Activated gamma-delta T cell treated with Interleukin-2 at 50 U/mL for 16 hours (primary cell): ENCODE measurements around the gene ELAVL4.

ENCODE experiments used
- DNase-seq: peaks from one replicate; pipeline ENCODE4 v3.0.0-alpha.2; 2020

The ELAVL4 gene

DNA sequence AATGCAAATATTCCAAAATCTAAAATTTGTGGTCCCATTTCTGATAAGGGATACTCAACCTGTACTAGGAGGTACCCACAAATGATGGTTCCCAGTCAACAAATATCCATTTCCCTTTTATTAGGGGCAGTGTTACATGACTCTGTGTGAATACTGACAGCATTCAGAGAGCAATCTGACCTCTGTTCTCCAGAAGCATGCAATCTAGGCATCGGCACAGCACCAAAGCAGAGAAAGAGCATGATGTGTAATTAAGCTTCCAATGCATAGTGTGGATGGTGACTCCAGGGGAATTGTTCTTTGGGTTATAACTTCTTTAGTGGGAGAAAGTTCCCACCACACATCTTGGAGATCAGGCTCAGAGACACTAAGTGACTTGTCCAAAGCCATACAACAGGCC is 71.6 kb downstream of the ELAVL4 start:
- no peak for DNase-seq

DNA sequence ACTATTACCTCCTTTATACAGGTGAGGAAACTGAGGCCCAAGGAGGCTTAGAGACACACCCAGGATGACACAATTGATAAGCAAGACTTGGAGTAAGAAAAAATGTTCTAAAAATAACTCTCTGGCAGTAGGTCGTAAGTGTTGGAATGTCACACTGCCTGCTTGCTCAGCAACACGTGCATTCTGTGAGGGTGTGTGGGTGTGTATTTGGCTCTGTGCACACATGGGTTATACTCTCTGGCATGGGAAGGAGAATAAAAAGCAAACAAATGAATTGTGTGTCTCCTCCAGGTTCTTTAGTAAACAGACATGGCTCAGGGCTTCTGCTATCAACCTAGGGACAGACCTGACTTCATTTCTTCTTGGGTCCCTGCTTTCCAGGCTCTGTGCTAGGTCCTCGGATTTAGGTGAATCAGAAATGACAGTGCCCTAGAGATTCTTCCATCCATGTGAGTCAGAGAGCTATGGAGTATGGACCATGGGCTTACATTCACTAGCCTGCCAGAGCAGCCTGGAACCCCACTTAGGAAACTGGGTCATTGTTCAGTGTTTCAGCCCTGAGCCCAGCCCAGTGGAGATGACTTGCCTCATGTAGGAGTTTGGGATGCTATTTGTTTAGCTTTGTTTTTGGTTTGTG is 72.4 kb downstream of the ELAVL4 start:
- no peak for DNase-seq

DNA sequence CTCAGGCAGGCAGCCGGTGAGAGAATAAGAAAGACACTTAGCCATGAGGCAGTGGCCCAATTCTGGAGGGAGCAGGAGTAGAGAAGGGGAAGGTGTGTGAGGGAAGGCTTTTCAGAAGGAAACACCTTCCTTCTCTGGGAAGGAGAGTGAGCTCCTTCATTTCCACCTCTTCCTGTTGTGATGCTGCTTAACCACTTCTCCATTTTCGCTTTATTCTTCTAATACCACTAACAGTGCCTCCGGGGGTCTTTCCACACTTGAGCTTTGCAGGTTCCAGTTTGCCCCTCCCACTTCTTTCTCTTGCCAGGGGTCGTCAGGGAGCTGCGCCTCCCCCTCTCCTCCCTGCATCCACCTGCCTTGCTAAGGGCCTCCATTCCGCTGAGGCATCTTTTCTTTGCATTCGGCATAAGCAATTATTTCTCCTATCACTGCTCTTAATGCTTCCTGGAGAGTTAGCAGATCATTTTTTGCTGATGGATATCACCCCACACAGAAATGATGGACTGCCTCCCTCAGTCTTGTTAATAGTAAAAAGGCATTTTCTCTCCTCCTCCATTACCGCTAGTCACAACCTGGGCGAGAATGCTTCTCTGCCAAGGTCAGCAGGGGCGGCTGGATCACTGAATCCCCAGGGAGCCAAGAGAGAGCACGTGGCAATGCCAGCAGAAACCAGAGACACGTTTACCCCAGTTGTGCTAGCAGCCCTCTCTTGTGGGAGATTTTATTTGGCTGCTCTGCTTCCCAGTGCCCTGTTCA is 74.8 kb downstream of the ELAVL4 start:
- DNase-seq, result no peak

DNA sequence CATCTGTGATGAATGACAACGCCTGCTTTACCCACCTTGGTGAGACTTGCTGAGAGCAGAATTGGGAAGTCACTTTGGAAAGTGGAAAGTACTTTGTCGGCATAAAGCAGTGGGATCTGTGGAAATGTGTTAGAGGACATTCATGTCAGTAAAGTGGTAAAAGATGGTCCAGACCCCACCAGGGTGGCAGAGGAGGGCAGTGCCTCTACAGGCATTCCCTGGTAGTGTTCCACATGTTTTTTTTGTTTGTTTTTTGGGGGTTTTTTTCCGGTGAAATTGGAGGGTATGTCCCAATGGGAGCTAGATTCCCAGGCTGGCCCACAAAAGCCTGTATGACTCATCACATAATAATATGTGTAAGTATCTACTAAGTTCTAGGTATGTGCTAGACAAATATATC is 80.6 kb downstream of the ELAVL4 start:
- no peak for DNase-seq

DNA sequence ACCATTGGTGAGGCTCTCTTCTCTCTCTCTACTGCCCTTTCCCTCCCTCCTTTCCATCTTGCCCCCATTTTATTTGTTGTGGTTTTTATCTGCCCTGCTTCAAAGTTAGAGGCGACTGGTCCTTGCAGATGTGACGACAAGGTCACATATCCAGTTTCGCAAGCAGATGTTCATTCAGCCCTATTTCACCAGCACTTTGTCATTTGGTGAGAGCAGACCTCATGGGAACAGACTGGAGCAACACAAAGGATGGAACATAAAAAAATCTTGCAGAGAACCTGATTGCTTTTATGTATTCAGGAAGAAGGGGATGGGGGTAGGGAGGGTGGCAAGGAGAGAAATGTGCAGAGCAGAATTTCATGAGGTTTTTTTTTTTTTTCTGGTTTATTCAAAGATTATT is 84.3 kb downstream of the ELAVL4 start:
- DNase-seq, result no peak

DNA sequence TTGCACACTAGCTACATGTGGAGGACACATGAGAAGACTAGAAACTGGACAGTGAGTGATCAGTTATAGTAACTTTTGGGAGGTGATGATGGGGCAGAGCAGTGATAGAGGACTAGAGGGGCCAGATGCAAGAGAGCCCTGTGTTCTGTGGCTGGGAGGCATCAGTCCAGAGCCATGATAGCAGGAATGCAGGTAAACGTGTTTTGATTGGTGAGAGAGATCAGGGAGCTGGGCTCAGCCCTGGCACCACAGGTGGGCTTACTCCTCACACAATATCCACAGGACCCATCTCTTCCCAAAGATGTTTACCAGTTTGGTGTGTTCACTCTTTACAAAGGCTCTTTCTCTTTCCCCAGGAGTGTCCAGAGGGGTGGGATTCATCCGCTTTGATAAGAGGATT is 86.5 kb downstream of the ELAVL4 start:
- no peak for DNase-seq

DNA sequence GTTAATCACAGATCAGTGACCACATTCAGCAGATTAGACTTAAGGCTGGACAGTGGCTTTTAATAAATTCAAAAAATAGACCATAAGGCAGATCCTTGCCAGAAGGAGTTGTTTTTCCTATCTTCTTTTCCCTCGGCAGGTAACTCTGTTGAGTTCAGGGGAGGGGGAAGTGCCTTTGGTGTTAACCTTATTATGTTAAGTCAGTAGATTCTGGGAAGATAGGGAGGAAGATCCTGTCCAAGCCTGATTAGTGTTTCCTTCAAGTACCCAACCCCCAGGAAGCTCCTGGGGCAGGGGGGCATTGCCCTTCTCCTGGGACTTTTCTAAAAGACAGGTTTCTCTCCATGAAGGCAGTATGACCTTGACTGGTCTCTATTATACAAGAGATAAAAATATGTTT is 87.4 kb downstream of the ELAVL4 start:
- DNase-seq, result no peak

DNA sequence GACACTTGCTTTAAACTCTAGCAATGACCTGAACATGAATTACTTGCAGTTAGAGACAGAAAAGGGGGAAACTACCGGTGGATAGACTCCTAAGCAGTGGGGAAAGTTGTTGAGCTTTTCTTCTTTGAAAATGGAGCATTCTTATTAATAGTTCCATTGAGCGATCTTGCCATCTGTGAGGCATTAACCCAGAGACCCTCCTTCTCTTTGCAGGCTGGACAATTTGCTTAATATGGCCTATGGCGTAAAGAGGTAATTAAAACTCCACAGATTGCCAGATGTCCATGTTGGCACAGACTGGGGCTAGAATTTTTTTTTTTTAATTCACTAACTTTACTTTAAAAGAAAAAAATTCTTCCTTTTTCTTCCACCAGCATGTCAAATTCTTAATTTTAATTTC is 88.5 kb downstream of the ELAVL4 start:
- no peak for DNase-seq

DNA sequence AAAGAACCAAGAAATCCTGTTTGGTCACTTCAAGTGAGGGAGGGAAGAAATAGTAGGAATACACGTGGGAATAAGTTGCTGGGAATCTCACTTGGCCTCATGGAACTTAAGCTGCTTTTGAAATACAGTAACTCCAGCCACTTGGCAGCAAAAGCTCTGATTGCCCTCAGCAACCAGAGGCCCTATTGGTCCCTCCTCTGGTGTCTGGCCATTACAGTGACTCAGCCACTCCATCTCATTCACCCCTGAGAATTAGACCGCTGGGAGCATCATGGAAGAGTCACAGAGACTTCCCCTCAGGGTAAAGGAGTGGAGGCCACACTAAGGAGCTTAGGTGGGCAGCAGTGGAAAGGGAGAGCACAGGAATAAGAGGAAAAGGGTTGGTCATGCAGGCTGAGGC is 99.6 kb downstream of the ELAVL4 start:
- no peak for DNase-seq

DNA sequence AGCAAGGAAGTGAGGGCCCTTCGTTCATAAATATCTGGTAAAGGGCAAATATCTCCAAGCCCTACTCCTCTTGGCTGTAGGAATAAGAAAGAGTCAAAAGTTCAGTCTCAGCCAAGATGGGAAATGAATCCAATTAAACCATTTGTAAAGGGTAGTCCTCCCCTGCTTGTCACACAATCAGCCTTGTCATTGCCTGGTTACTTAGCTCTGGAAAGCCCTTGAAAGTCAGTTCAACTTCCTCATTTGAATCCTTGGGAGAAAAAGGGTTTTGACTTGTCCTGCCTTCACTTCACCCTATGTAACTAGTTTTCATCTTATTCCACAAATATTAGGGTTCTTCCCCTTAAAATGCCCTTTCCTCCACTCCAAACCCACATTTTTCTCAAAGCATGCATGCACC is 100.0 kb downstream of the ELAVL4 start:
- no peak for DNase-seq

DNA sequence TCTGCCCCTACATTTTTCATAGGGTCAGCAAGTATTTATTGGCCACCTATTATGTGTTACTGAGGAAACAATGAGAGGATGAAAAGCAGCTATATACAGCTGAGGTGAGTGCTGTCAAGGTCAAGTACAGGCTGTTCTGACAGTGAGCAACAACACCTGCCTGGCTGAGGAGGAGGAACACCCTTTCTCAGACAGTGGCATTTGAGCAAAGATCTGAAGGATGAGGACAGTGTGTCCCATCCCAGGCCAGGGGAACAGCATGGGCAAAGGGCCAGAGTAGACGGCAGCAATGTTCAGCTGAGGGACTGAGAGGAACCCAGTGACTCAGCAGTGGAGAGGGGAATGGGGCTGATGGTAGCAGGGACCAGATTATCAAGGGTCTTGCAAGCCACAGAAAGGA is 101.0 kb downstream of the ELAVL4 start:
- no peak for DNase-seq

DNA sequence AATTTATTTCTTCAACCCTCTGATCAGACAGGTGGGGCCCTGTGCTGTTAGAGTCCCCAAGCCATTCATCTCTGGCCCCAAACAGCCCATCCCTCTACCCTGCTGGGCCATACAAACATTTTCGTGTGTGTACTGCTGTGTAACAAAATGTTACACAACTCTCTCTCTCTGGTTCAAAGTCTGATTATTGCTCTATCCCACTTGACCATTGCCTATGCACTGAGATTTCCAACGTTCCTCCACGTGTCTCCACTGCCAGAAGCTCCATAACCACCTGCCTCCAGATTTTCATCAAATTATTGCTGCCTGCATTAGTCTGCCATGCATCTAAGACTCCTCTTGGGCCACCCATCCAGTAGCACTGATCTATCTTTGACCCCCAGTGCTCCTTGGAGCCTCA is 104.8 kb downstream of the ELAVL4 start:
- DNase-seq, result no peak

DNA sequence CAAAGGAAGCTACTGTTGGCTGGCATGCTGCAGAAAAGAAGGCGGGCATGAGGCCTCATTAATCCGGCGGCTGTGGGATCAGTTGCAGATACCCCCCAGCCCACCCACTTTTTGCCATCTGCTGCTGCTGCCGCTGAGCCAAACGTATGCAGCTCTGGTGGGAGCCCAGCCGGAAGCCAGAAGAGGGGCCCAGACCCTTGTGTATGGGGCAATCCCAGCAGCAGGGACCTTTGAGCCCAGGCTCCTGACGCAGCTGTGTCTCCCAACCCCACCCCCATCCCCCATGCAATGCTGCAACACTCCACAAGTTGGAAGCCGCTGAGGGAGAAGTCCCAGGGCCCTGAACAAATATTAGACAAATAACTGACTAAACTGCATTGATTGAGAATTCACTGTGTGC is 106.0 kb downstream of the ELAVL4 start:
- DNase-seq, result no peak

DNA sequence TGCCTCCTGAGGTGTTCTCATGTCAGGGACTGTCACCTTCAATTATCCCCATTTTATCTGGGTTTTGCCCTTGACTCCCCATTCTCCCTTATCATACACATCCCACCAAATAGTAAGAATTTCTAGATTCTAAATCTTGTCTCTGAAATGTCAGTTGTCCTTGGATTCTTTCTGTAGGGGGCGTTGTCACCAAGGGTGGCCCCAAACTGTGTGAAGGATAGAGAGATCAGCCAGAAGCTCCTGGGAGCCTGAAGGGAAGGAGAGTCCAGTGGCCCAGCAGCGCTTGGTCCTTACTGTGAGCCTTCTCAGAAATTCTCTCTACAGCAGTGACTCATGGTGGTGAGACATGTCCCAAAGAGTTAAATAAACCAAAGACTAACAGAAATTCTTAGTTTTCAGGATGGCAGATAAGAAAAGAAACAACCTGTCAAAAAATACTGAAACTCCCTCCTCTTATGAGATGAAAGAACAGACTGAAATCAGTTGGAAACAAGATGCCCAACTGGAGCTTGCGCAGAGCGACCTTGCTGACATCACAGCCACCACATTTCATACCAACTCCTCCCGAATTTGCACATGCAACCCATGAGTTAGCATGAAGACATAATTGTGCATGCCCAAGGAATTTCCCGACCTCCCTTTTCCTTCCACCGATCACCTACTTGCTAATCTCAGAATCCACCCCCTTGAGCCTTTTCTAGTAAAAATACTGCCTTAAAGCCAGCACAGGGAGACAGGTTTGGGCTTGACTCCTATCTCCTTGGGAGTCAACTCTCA is 109.8 kb downstream of the ELAVL4 start:
- no peak for DNase-seq

DNA sequence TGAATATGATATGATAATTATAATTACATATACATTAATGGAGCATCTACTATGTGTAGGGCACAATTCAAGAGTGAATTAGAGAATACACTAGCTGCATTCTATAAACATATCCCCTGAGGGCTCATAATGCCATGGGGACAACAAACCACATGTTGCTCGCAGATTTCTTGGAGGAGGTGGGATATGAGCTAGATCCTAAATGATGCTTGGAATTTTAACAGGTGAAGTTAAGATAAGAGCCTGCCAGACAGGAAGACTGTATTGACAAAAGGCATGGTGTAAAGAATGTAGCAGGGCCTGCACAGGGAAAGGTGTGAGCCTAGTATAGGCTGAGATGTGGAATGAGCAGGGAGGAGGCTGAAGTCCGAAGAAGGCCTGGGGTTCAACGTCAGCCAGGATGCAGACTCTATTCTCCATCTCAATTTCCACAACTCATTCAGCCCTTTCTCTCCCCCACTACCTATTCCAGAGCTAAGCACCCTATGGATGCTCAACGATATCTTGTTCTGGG is 120.2 kb downstream of the ELAVL4 start:
- no peak for DNase-seq

DNA sequence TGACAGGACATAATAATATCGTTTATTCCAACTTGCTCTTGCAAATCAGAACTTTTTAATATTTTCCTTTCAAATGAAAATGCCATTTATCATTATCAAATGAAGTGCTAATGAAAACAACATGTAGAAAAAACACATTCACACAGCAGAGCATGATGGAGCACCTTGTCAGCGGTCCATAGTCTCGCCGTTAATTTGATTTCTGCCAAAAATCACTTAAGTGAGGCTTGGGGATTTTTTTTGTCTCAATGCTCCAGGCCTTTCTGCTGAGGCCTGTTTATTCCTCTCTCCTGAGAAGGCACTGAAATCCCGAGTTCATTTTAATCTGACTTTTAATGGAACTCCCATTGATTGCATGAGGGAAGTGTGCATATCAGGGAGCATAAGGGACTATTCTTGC is 122.5 kb downstream of the ELAVL4 start:
- DNase-seq, result no peak

DNA sequence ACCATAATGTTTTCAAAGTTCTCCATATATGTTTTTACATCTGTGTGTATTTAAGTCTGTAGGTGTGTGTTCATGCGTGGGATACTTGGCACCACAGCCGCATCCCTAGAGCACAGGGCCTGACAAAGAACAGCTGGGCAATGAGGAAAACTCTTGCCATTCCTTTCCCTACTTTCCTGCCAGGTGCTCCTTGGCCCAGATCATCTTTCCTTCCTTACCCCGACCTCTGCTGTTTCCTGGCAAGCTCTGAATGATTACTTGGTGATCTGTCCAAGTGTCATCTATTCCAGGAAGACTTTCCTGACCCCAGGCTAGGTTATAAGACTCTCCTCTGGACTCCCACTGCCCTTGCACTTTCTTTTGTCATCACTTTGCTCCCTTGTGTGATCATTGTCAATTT is 123.6 kb downstream of the ELAVL4 start:
- no peak for DNase-seq

DNA sequence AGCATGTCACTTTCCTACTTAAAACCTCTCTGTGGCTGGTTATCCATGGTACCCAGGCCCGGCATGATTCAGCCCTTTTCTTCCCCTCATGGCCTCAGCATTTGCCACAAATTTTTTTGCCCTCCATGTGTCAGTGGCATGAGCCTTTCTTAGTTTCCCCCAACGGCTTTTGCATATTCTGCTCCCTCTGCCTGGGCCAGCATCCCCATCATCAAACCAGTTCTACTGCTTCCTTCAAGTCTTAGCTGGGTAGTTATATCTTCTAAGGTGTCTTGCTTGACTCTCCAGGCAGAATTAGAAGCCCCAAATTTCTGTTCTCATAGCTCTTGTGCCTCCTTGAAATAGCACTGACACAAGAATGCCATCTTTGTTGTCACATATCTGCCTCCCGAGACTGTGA is 127.9 kb downstream of the ELAVL4 start:
- DNase-seq, result no peak

DNA sequence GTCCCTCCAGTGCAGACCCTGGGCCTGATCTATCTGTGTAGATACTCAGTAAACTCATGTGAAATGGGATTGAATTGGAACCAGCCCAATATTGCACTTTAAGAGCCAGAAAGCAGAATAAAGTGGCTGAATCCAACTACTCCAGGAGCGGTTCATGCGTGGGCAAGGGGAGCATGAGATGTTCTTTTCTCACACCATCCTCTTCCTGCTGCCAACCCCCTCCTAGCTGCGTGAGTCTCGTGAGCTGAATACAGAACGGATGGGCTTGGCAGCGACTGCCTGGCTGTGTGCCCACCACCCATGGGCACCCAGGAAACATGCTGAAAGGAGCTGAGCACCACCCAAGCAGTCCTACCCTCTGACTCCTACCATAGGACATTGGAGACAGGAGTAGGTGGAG is 128.3 kb downstream of the ELAVL4 start:
- DNase-seq, result no peak

DNA sequence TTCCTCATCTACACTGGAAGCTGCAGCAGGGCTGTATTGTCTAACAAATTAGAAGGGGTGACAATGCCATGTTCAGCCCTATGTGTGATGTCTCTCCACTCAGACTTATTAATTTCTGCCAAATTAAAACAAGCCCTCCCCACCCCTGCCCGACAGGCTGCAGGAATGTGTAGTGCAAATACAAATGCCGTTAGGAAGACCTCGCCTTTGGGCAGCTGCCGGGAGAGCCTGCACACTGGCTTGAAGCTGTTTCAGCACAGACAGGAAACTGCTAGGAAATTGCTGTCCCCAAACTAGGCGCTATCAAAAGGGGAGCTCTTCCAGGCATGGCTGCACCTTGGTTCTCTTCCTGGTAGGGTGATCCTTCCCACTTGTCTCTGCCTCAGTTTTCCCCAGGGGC is 135.2 kb downstream of the ELAVL4 start:
- no peak for DNase-seq

DNA sequence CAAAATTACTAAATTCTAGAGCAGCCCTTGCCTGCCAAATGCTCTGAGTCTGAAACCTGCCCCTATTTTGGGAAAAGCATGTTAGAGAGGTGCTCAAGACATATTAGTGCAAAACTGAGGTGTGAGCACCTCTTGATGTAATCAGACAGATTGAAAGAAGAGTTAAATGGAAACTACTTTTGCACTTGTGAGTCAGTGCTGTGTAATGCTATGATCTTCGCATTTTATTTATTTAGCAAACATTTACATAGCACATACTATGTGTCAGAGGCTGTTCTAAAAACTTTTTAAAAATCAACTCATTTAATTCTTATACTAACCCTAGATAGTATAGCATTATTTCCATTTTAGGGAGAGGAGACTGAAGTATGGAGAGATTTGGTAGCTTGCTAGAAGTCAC is 138.1 kb downstream of the ELAVL4 start:
- DNase-seq, result no peak

DNA sequence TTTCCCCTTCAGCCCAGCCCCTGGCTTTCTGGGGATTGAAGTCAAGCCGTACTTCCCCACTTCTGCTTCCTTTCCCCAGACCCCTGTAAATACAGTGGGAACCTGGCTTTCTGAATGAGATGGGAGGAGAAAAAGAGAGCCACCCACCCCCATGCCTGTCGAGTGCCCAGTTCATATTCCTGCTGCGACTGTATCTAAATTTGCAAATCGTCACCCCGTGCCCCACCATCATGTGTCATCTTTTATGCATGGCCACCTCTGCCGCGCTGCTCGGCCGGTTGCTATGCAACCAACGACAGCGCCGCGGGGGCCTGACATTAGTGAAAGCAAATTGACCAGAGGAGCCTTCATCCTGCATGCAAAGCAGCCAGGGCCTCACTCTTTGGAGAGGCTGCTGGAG is 143.0 kb downstream of the ELAVL4 start:
- no peak for DNase-seq

DNA sequence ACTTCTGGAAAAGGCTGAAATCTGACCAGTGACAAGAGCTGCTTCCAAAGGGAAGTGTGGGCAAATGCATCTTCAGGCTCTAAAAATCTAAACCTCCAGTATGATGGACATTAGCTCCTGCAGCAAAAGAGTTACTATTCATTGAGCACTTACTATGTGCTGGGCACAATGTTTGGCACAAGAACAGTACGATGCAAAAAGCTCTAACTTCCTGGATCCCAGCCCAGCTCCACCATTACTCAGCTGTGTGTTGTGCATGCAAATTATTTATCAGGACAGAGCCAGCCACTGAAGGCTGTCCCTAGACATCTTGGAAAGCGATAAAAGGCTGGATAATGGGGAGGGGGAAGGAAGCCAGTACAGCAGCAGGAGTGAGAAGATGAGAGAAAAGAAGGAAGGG is 143.5 kb downstream of the ELAVL4 start:
- DNase-seq, result no peak
